ENCODE results near the gene ENO1.

Gene ENO1

DNA sequence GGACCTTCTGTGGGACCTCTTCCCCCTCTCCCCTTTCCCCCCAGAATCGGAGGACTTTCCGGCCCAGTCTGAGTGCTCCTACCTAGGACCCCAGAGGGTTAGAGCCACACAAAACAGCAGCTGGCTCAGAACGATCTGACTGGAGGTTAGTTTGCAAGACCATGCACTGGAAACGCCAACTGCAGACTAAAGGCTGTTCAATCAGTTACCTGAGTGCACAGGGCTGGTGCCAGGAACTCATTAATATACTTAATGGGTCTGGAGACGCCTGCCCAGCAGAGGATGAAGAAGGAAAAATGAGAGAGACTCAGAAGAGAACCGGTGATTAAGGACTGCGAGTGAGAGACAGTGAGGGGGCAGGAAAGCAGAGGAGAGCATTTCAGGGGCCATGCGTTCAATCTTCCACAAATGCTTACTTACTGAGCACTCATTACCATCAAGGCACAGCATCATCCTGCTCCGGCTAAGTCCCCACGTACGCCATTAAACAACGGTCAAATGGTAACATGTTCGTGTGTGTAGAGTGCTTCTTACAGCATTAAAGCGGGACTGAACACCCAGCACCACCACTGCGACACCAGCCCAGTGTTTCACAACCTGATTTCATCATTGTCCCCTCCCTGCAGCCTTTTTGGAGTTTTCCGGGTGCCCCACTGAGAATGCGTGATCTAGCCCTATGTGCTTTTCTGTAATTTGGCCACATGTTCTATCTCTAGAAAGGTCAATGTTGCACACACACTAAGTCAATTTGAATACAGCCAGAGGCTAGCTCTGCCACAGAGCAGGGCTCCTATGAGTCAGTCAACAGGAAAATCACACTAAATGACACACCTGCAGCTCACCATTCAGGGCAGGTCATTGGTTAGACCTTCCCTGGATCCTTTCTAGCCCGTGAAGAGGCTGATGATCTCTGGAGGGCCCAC is 7.6 kb downstream of the ENO1 start:
- DNase-seq (ENCODE audit: low read depth, low spot score) = no peak

- DNase-seq (ENCODE audit: low read depth, low spot score) = no peak
Measured at GRCh38 chr1:8870103-8870502, 8.4 kb downstream of the ENO1 start.

- DNase-seq (ENCODE audit: low read depth, low spot score) = peak; percentile 2
Measured at GRCh38 chr1:8867878-8868567, 10.5 kb downstream of the ENO1 start.

- peak; percentile 7 for DNase-seq (ENCODE audit: low read depth, low spot score)
Measured at GRCh38 chr1:8866792-8867415, 11.6 kb downstream of the ENO1 start.

GRCh38 chr1:8866173-8866791 is 12.2 kb downstream of the ENO1 start:
- DNase-seq (ENCODE audit: low read depth, low spot score) = peak; percentile 10

DNA sequence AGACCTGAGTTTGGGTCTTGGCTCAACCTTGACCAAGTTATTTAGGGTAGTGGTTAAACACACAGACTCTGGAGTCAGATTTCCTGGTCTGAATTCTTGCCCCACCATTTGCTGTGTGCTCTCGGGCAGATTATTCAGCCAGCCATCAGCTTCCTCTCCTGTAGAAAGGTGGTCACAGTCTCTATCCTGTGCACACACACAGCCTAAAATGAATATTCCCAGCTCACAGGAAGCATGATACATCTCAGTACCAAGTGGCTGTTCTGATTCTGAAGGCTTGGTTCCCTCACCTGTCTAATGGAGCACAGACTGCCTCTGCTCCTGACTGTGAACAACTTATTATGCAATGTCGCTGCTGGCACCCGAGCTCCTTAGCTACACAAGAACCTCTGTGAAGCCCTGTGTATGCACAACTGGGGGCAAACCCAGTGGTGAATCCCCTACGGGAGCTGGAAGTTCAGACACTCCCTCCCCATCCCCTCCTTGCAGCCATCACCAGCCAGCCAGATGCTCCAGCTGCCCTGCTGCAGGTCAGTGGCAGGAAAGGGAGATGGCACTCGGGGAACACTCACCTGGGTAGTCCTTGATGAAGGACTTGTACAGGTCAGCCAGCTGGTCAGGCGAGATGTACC is 13.7 kb downstream of the ENO1 start:
- DNase-seq (ENCODE audit: low read depth, low spot score) = peak; percentile 3

GRCh38 chr1:8863794-8864233 is 14.7 kb downstream of the ENO1 start:
- DNase-seq (ENCODE audit: low read depth, low spot score) = peak; percentile 31

- DNase-seq (ENCODE audit: low read depth, low spot score) = no peak
Measured at GRCh38 chr1:8863138-8863537, 15.3 kb downstream of the ENO1 start.

DNA sequence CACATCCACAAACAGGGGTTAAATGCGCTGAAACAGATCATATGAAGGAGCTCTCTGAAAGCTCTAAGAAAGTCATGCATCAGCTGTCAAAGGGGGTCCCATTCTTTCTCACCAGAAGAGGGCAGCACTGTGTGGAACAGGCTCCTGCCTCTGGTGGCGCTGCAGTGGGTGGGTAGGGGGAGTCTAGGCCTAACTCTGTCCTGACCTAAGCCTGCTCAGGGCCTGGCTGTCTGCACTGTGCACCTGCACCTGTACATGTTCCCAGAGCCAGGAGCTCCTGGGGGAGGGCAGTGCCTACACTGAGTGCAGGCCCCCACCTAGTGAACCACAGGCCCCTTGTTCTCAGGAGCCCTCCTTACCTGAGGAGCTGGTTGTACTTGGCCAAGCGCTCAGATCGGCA is 16.0 kb downstream of the ENO1 start:
- peak; percentile 80 for DNase-seq (ENCODE audit: low read depth, low spot score)

GRCh38 chr1:8860738-8861516 is 17.6 kb downstream of the ENO1 start:
- DNase-seq (ENCODE audit: low read depth, low spot score) = no peak

- DNase-seq (ENCODE audit: low read depth, low spot score) = peak; percentile 69
Measured at GRCh38 chr1:8858888-8859706, 19.4 kb downstream of the ENO1 start.

DNA sequence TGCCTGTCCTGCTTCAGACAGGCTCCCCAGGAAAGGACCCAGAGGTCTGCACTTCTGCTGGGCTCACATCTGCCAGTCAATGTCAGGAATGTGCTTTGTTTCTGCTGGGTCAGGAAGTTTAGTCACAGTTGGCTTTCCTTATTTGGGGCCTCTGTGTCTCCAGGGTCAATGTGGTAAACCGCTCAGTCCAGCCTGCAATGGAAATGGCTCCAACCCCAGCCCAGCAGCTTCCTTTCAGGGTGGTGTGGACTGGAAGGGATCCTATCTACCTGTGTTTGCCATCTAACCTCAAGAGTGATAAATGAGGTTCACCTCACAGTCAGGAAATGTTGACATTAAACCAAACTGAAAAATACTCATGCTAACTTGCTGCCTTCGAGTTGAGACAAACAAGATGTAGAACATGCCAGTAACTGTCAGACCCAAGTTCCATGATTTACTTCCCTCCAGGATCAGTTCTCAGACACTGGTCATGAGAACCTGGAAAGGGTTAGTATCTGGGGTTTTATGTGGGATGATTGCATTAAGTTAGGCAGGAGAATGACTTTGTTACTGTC is 20.3 kb downstream of the ENO1 start:
- peak; percentile 82 for DNase-seq (ENCODE audit: low read depth, low spot score)

DNA sequence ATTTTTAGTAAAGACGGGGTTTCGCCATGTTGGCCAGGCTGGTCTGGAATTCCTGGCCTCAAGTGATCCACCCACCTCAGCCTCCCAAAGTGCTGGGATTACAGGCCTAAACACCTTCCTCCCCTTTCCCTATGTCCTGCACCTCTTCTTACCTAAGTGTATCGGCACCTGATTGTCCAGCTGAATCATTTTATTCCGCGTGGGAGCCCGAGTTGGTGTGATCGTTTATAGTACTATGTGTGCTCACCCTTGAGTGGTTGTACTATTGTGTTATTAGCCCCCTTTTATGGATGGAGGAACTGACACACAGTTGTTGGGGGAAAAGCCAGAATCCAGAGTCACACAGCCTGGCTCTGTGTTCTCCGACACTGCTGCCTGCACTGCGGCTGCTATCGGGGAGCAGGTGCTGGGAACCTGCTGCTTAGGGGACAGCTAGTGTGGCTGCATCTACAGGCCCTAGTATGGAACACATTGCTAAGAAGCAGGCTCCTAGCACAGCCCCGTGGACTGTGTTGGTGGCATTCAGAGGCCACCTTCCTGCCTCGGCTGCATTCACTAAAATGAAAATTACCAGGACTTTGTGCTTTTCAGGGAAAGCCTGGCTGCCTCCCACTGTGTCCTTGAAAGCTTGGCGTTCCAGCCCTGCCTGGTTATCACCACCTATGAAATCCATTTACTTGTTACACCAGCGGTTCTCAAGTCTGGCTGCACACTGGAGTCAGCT is 21.6 kb downstream of the ENO1 start:
- peak; percentile 13 for DNase-seq (ENCODE audit: low read depth, low spot score)

- peak; percentile 17 for DNase-seq (ENCODE audit: low read depth, low spot score)
Measured at GRCh38 chr1:8854240-8854639, 24.2 kb downstream of the ENO1 start.

GRCh38 chr1:8851060-8851459 is 27.4 kb downstream of the ENO1 start:
- DNase-seq (ENCODE audit: low read depth, low spot score) = no peak

- peak; percentile 96 for DNase-seq (ENCODE audit: low read depth, low spot score)
Measured at GRCh38 chr1:8848663-8849386, 29.7 kb downstream of the ENO1 start.

DNA sequence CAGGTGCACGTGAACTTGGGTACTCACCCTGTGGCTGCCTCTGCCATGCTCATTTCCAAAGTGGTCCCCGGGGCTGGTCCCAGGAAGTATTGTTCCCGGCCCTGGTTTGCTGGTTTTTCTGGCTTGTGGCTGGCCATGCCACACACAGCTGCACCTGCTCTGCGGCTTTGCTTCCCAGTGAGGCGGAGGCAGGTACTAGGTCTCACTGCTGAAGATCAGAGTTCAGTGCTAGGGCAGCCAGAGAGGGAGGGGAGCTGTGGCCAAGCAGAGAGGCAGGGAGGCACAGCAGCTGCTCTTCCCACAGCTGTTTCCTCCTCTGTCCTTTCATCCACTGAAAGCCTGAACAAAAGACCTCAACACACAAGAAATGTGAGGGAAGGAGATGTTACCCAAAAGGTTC is 30.5 kb downstream of the ENO1 start:
- no peak for DNase-seq (ENCODE audit: low read depth, low spot score)

DNA sequence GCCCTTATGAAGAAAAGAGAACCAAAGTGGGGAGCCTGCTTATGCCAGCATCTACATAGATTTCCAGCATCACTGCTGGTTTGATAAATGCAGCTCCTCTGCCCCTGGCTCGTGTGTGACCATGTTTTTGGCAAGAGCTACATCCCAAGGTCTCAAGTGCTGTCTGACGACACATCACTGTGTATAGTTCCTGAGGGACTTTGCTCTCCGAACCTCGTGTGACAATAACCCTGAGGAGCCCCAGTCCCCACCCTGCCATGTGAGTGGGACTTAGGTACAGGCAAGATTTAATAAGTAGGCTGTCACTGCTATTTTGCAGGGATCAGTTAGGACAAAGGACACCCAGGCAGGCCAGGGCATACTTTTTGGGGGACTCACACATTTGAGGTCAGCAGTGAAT is 32.2 kb downstream of the ENO1 start:
- no peak for DNase-seq (ENCODE audit: low read depth, low spot score)

All from ELF-1 (cell line).